HG03571 (cell line): ENCODE data around the gene RMRP.

Source experiments
- ATAC-seq: cut with Tn5 transposase; IDR thresholded peaks from one replicate; pipeline ENCODE4 v1.9.1; 2021; ENCODE audit not compliant: unreplicated experiment

The RMRP gene

GRCh38 chr9:35657546-35658136 lies at the start of gene RMRP:
Gene RMRP (minus strand): TSS chr9:35658019.
- peak; percentile 85 for ATAC-seq

GRCh38 chr9:35706951-35707350 lies 49.1 kb upstream of the RMRP start:
- no peak for ATAC-seq

GRCh38 chr9:35705836-35706430 lies 48.1 kb upstream of the RMRP start:
- ATAC-seq: no peak

GRCh38 chr9:35705372-35705771 lies 47.6 kb upstream of the RMRP start:
- no peak for ATAC-seq

- no peak for ATAC-seq
Observed at GRCh38 chr9:35703906-35704672, 46.3 kb upstream of the RMRP start.

- ATAC-seq: no peak
Observed at GRCh38 chr9:35702696-35703095, 44.9 kb upstream of the RMRP start.

- ATAC-seq: no peak
Observed at GRCh38 chr9:35700942-35701341, 43.1 kb upstream of the RMRP start.

- ATAC-seq: no peak
Observed at GRCh38 chr9:35700031-35700430, 42.2 kb upstream of the RMRP start.

GRCh38 chr9:35698231-35698630 lies 40.4 kb upstream of the RMRP start:
- no peak for ATAC-seq

- ATAC-seq: no peak
Observed at GRCh38 chr9:35697486-35697885, 39.7 kb upstream of the RMRP start.

GRCh38 chr9:35696520-35697215 lies 38.8 kb upstream of the RMRP start:
- ATAC-seq: peak; percentile 51

GRCh38 chr9:35695943-35696401 lies 38.2 kb upstream of the RMRP start:
- ATAC-seq: no peak

- ATAC-seq: no peak
Observed at GRCh38 chr9:35691757-35692301, 34.0 kb upstream of the RMRP start.

GRCh38 chr9:35691334-35691650 lies 33.5 kb upstream of the RMRP start:
- ATAC-seq: no peak

- no peak for ATAC-seq
Observed at GRCh38 chr9:35690614-35691333, 33.0 kb upstream of the RMRP start.

- no peak for ATAC-seq
Observed at GRCh38 chr9:35690294-35690613, 32.4 kb upstream of the RMRP start.

GRCh38 chr9:35689542-35690293 lies 31.9 kb upstream of the RMRP start, which contains the start of gene TPM2:
Gene TPM2 (minus strand): TSS chr9:35689925. CDS start chr9:35689817, 108 bp downstream.
- ATAC-seq: no peak

GRCh38 chr9:35688558-35689541 lies 31.0 kb upstream of the RMRP start:
- no peak for ATAC-seq

GRCh38 chr9:35687972-35688557 lies 30.2 kb upstream of the RMRP start:
- no peak for ATAC-seq
